K562 (cell line): ENCODE data around the gene XPOT. TPM values are rescaled to one million over a fixed set of nuclear protein-coding genes. Genes with fewer than 3 reads are reported as not detected.
A peak's percentile ranks its signal among the peaks of the same experiment; 100 is the strongest.

Source experiments
- BACH1 ChIP-seq: fragments of 200-800 bp; sonication (Bioruptor generic); IDR thresholded peaks from 2 replicates; pipeline ENCODE4 v1.6.1; 2016; ENCODE audit warnings: missing genetic modification characterization, missing compliant biosample characterization
- CREB3 ChIP-seq: fragments of 450-650 bp; conservative IDR thresholded peaks from 2 replicates; pipeline ENCODE4 v1.6.1; 2016; ENCODE audit warnings: missing genetic modification characterization, low read depth, mild to moderate bottlenecking, missing compliant biosample characterization, moderate library complexity
- CREB3L1 ChIP-seq: fragments of 450-650 bp; IDR thresholded peaks from 2 replicates; pipeline ENCODE4 v1.6.1; 2014; ENCODE audit warnings: low read depth, mild to moderate bottlenecking, moderate library complexity, borderline replicate concordance
- LEF1 ChIP-seq: fragments of 450-650 bp; IDR thresholded peaks from 2 replicates; pipeline ENCODE4 v1.6.1; 2016; ENCODE audit warnings: mild to moderate bottlenecking
- MITF ChIP-seq: IDR thresholded peaks from 2 replicates; pipeline ENCODE4 v1.6.1; 2014; ENCODE audit warnings: antibody characterized with exemption
- MYNN ChIP-seq, 2 experiments: sonication (generic); formaldehyde crosslinking in 1 of 2; IDR thresholded peaks; 2 replicates each; pipeline versions ENCODE4 v1.5.0 to v1.6.1; 2016 to 2020; ENCODE audit warnings: antibody characterized with exemption in 1 of 2, missing genetic modification reagents in 1 of 2
- OTX1 ChIP-seq: fragments of 450-650 bp; formaldehyde crosslinking; IDR thresholded peaks from 2 replicates; pipeline ENCODE4 v1.4.0; 2022; ENCODE audit warnings: mild to moderate bottlenecking
- POLR2AphosphoS5 ChIP-seq: IDR thresholded peaks from 2 replicates; pipeline ENCODE4 v1.6.1; 2011; ENCODE audit warnings: mild to moderate bottlenecking, low read depth, low read length, moderate library complexity; ENCODE audit not compliant: control insufficient read depth, insufficient read depth
- STAT5A ChIP-seq: IDR thresholded peaks from 2 replicates; pipeline ENCODE4 v1.6.1; 2012; ENCODE audit warnings: low read length, inconsistent platforms, borderline replicate concordance
- TEAD4 ChIP-seq, 2 experiments: sonication (generic) in 1 of 2; formaldehyde crosslinking in 1 of 2; IDR thresholded peaks; 2 replicates each; pipeline versions ENCODE4 v1.6.1 to v1.8.0; 2012 to 2022; ENCODE audit warnings: borderline replicate concordance in 1 of 2, inconsistent platforms in 1 of 2, low read length in 1 of 2, mild to moderate bottlenecking in 1 of 2, missing genetic modification reagents in 1 of 2
- TFAM ChIP-seq: fragments of 250-450 bp; sonication (Bioruptor Pico); conservative IDR thresholded peaks from 2 replicates; pipeline ENCODE4 v1.5.0; 2021; ENCODE audit warnings: mild to moderate bottlenecking, moderate library complexity
- TGIF2 ChIP-seq: sonication (generic); formaldehyde crosslinking; IDR thresholded peaks from 2 replicates; pipeline ENCODE4 v1.8.1; 2022; ENCODE audit warnings: mild to moderate bottlenecking, missing genetic modification reagents, moderate library complexity
- THRA ChIP-seq: fragments of 450-650 bp; IDR thresholded peaks from 2 replicates; pipeline ENCODE4 v1.6.1; 2017; ENCODE audit warnings: mild to moderate bottlenecking, moderate library complexity
- ZBTB49 ChIP-seq: sonication (generic); formaldehyde crosslinking; IDR thresholded peaks from 2 replicates; pipeline ENCODE4 v1.8.0; 2022; ENCODE audit warnings: missing genetic modification reagents, mild to moderate bottlenecking, borderline replicate concordance
- ZFP91 ChIP-seq: sonication (generic); formaldehyde crosslinking; IDR thresholded peaks from 2 replicates; pipeline ENCODE4 v1.8.0; 2022; ENCODE audit warnings: mild to moderate bottlenecking, missing genetic modification reagents
- ZFPM2 ChIP-seq: fragments of 250-450 bp; sonication (Bioruptor Pico); IDR thresholded peaks from 2 replicates; pipeline ENCODE4 v1.5.1; 2022; ENCODE audit warnings: mild to moderate bottlenecking
- ZNF12 ChIP-seq: sonication (generic); formaldehyde crosslinking; IDR thresholded peaks from 2 replicates; pipeline ENCODE4 v1.4.0; 2020; ENCODE audit warnings: mild to moderate bottlenecking, missing genetic modification reagents
- ZNF354B ChIP-seq: fragments of 250-450 bp; sonication (Bioruptor Pico); IDR thresholded peaks from 2 replicates; pipeline ENCODE4 v1.4.0; 2020
- ZNF785 ChIP-seq: fragments of 250-450 bp; sonication (Bioruptor Pico); IDR thresholded peaks from 2 replicates; pipeline ENCODE4 v1.4.0; 2020; ENCODE audit warnings: mild to moderate bottlenecking
- polyA plus RNA-seq, 8 experiments: library from polyadenylated mRNA; depleted of rRNA in 4 of 8; stranded (reverse) in 5 of 8; unstranded in 3 of 8; fragments of >200 nt; fragmentation: Nextera tagmentation in 2 of 8; fragmentation: Illumina TruSeq in 1 of 8; extraction: Ambion mirVana in 2 of 8; extraction: Trizol in 1 of 8; gene quantifications; 2 replicates each; pipeline versions ENCODE4 v1.2.1 to v1.2.3, GENCODE V29; 2011 to 2014; ENCODE audit warnings: inconsistent platforms in 1 of 8, missing spikeins in 1 of 8
- total RNA-seq, 7 experiments: library from RNA; depleted of rRNA in 6 of 7; stranded (reverse); fragments of >200 nt in 6 of 7; fragmentation: Illumina TruSeq in 2 of 7; extraction: Trizol in 2 of 7; gene quantifications; 2 replicates each; pipeline versions ENCODE4 v1.2.1 to v1.2.3, GENCODE V29; 2011 to 2021; ENCODE audit warnings: low replicate concordance in 1 of 7

Gene XPOT
- total and polyA plus RNA-seq, 9 of the 15 experiments (the other 6 are each of a cell fraction or from before 2014, with no cell fraction given) = 26.2 to 192 (median 102) TPM

- TF ChIP-seq ZFP91 (no peak), POLR2AphosphoS5 (no peak), BACH1 (tag) (no peak), CREB3L1 (no peak), TEAD4 (IDR thresholded peaks at IDR 0.05; ENCODE audit: low read length) (peak; percentile 64), TEAD4 (CRISPR knock-in tag; IDR thresholded peaks at IDR 0.05; ENCODE audit: borderline replicate concordance) (no peak), ZNF785 (no peak), LEF1 (peak; percentile 88), THRA (no peak), CREB3 (tag) (no peak), MITF (no peak), ZBTB49 (CRISPR knock-in tag) (no peak), ZNF354B (no peak), ZNF12 (CRISPR knock-in tag) (no peak), OTX1 (CRISPR knock-in tag) (no peak), TFAM (CRISPR knock-in tag) (no peak), MYNN (IDR thresholded peaks at IDR 0.05) (no peak), MYNN (CRISPR knock-in tag; IDR thresholded peaks at IDR 0.05) (no peak), STAT5A (peak; percentile 28; the same call in 1 of the 2 replicates), TGIF2 (CRISPR knock-in tag) (no peak), ZFPM2 (CRISPR knock-in tag) (no peak)
These were observed 52.8 kb downstream of the XPOT start (continued) for GRCh38 chr12:64457032-64457431.
